Forelimb muscle (tissue), 1 donor: ENCODE data around the gene CDKL5. TPM values are rescaled to one million over a fixed set of nuclear protein-coding genes. Genes with fewer than 3 reads are reported as not detected.

Source experiments
- DNase-seq: peaks from one replicate; pipeline ENCODE4 v3.0.0-alpha.2; 2013; ENCODE audit warnings: low read depth
- polyA plus RNA-seq: library from polyadenylated mRNA; unstranded; fragments of 120-200 nt; gene quantifications from one replicate; pipeline ENCODE4 v1.2.1, GENCODE V29; 2013; ENCODE audit not compliant: insufficient read length

Gene CDKL5
- polyA plus RNA-seq, 1 donor: 4.0 TPM

DNA sequence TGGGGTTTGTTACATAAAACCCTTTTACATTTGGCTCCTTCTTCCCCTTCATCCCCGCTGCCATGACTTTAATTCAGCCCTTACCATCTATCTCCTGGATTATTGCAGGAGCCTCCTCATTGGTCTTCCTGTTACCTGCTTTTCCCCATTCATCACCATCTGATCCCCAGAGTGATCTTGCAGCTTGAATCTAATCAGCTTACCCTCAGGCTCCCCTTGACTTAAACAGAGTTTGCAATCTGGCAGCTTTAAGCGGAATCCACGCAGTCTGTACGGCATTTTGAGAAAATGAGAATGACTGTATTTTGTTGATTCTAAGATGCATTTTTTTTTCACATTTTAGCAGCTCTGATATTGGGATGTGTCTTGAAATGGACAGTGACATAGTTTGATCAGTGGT lies 267.1 kb downstream of the CDKL5 start:
- no peak for DNase-seq

DNA sequence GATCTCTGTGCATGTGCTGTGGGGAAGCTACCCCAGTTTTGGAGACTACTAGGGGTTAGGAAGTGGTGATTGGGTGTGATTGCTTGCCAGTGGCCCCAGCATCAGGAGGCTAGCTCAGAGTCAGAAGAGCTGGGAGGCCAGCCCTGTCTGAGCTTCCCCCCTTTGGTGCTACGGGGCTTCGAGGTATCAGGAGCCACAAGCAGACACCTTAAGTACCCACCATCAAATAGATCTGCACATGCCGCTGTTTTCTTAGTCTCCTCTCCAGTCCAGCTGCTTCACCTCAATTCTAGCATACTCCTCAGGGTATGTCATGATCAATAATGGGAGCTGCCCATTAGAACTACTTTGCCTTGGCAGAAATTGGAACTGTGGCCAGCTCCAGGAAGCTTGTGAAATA lies 271.2 kb downstream of the CDKL5 start:
- DNase-seq: no peak

DNA sequence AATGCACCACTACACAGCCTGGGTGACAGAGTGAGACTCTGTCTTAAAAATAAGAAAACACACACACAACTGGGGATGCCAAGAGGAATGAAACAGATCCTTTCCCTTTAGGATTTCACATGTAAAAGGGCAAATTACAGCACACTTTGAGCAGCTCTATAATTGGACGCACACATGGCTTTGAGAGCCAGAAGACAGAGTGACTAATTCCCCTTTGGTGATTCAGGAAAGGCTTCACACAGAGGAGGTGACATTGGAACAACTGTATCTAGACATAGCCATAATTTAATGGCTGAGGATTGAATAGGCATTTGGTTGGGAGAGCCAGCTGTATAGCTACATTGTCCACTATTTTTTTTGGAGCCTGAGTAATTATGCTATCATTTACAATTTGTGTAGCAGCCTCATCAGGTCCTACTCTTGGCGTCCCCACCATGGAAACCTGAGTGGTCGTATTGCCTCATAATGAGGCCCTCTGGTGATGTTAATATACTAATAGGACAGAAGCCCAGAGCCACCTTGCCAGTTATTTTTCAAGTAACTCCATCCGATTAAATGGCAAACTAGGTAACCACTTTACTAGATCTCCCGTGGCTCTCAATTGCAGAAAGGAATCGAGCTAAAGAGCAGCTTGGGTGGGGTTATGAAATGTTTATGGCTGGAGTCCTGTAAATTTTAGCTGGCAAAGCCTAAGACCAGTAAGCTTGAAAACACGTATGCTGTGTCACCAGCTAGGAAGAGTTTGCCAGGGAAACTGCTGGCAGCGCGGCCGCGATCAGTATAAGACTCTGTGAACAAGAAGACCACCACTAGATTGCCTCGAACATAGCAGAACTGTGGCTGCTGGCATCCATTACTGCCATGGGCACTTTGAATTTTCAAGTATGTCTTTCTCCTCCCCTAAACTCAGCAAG lies 273.6 kb downstream of the CDKL5 start:
- no peak for DNase-seq

DNA sequence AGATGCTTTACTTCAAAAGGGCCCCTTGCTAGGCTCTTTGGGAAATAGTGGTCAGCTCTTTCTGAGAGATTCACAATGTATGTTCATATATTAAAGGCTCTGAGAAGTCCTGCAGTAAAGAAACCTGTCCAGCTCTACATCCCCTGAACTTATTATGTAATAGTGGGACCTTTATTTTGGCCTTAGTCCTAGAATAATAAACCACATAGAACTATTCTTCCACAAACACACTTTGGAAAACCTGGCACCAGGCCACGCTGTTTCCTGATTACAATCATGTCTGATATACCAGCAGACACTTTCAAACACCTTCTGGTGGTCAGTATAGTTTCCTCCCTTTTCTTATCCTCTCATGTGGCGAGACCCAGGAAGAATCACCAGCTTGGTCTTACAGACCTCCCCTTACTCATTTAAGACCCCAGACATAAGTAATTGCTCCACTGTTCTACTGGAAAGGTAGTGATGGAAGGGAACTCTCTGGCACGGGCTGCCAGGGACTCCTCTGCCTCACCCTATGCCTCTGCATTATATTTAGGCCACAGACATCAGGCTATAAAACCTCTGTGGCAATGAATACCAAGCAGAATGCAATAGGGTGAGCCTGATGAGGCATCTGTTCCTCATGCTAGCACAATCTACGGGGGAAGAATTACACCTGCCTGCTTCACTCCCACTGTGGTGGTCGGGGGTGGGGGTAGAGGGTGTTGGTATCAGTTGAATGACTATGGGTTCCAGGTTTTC lies 276.4 kb downstream of the CDKL5 start:
- no peak for DNase-seq

DNA sequence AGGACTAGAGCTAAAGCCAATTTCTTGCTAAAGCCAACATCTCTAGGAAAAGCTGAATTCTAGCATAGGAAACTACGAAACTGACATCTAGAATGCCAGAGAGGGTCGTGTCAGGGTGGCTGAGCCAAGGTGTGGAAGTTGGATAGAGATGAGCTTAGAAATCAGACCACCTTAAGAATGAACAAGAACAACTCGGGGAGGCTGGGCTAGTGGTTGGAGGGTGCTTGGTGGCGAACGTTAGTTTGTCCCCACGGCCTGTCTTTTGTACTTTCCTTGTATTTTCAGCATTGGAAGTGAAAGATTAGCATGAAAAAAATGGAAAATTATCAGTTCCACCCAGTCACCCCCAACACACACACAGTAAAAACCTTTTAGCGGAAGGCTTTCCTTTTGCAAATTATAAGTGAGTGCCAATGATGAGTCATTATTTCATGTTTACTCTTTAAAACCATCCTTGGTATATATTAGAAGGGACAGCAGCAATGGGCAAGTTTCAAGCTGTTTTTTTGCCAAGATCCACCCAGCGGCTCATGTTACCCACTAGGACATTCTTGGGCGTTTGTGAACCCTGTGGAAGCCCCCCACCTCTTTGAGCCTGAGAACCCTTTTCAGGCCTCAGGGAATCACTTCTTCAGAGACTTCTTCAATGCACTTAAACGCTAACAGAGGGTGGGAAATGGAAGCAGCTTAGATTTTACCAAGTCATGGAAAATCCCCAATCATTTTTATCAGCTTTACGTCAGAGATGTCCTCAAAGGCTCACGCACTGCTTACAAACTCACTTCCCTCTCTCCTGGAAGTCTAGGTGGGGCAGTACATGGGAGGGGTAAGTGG lies 277.2 kb downstream of the CDKL5 start:
- no peak for DNase-seq

Other genes starting within 250 kb of the CDKL5 start
- gene BEND2, start 204.7 kb upstream of the CDKL5 start, polyA plus RNA-seq: 0.05 TPM
- gene SCML2, start 70.9 kb upstream of the CDKL5 start, polyA plus RNA-seq: 6.1 TPM
- gene RS1, start 246.5 kb downstream of the CDKL5 start, polyA plus RNA-seq: not detected